HEK293 (cell line): ENCODE measurements around the gene ARMC12.

Source experiments
- CTCF ChIA-PET: fragments of 350-600 bp; formaldehyde crosslinking; extraction: SDS; loops from one replicate; lab custom pipeline; 2021; ENCODE audit warnings: antibody characterized with exemption; lab: Yijun Ruan, JAX
- POLR2A ChIA-PET: fragments of 300-600 bp; formaldehyde crosslinking; extraction: SDS; loops from one replicate; lab custom pipeline; 2020; ENCODE audit warnings: antibody characterized with exemption, inconsistent platforms; lab: Yijun Ruan, JAX
- H3K27ac ChIP-seq: fragments of 200-500 bp; sonication (Bioruptor generic); 2 replicates; pipeline ENCODE4 v1.5.1; 2014; ENCODE audit warnings: low read depth, low read length, control low read depth, inconsistent platforms; ENCODE audit errors: extremely low read depth
- H3K36me3 ChIP-seq, 2 experiments: fragments of 200-500 bp in 1 of 2; sonication (Bioruptor generic) in 1 of 2; 1 replicate in 1 of 2; 2 replicates in 1 of 2; pipeline ENCODE4 v1.5.1; 2014 to 2017; ENCODE audit warnings: inconsistent platforms in 2 of 2, low read length in 2 of 2; ENCODE audit not compliant: control insufficient read depth in 2 of 2, insufficient read depth in 1 of 2
- H3K4me1 ChIP-seq: fragments of 200-500 bp; sonication (Bioruptor generic); 2 replicates; pipeline ENCODE4 v1.5.1; 2014; ENCODE audit warnings: mild to moderate bottlenecking, low read length, inconsistent platforms; ENCODE audit not compliant: control insufficient read depth, insufficient read depth
- H3K4me3 ChIP-seq: 2 replicates; pipeline ENCODE4 v1.5.1; 2011; ENCODE audit warnings: low read depth, mild to moderate bottlenecking, control low read depth, low read length, moderate library complexity
- H3K9me3 ChIP-seq: fragments of 200-500 bp; sonication (Bioruptor generic); 2 replicates; pipeline ENCODE4 v1.5.1; 2014; ENCODE audit warnings: low read depth, low read length, inconsistent platforms; ENCODE audit not compliant: control insufficient read depth, insufficient read depth
- GLIS1 ChIP-seq: fragments of 450-650 bp; formaldehyde crosslinking; IDR thresholded peaks from 2 replicates; pipeline ENCODE4 v1.5.1; 2016; ENCODE audit warnings: missing biosample characterization, missing genetic modification characterization
- SCRT1 ChIP-seq: fragments of 450-650 bp; formaldehyde crosslinking; IDR thresholded peaks from 2 replicates; pipeline ENCODE4 v1.5.1; 2016; ENCODE audit warnings: missing biosample characterization, missing genetic modification characterization, borderline replicate concordance
- ZBTB26 ChIP-seq: fragments of 450-650 bp; formaldehyde crosslinking; optimal IDR thresholded peaks from 2 replicates; pipeline ENCODE3; 2016; ENCODE audit warnings: missing biosample characterization, mild to moderate bottlenecking, missing genetic modification characterization
- ZBTB6 ChIP-seq: fragments of 450-650 bp; formaldehyde crosslinking; IDR thresholded peaks from 2 replicates; pipeline ENCODE4 v1.5.1; 2017; ENCODE audit warnings: missing biosample characterization, missing genetic modification characterization
- ZFP69B ChIP-seq: fragments of 450-650 bp; formaldehyde crosslinking; IDR thresholded peaks from 2 replicates; pipeline ENCODE4 v1.5.1; 2016; ENCODE audit warnings: missing biosample characterization, missing genetic modification characterization
- ZNF10 ChIP-seq: fragments of 450-650 bp; formaldehyde crosslinking; IDR thresholded peaks from 2 replicates; pipeline ENCODE4 v1.5.1; 2017; ENCODE audit warnings: missing biosample characterization, missing genetic modification characterization
- ZNF112 ChIP-seq: fragments of 450-650 bp; formaldehyde crosslinking; IDR thresholded peaks from 2 replicates; pipeline ENCODE4 v1.5.0; 2017; ENCODE audit warnings: missing biosample characterization, missing genetic modification characterization
- ZNF133 ChIP-seq: fragments of 450-650 bp; formaldehyde crosslinking; IDR thresholded peaks from 2 replicates; pipeline ENCODE4 v1.5.1; 2016; ENCODE audit warnings: missing biosample characterization, missing genetic modification characterization
- ZNF174 ChIP-seq: fragments of 450-650 bp; formaldehyde crosslinking; IDR thresholded peaks from 2 replicates; pipeline ENCODE4 v1.5.0; 2017; ENCODE audit warnings: missing biosample characterization, mild to moderate bottlenecking, missing genetic modification characterization
- ZNF184 ChIP-seq: fragments of 450-650 bp; IDR thresholded peaks from 2 replicates; pipeline ENCODE4 v1.5.1; 2018; ENCODE audit warnings: missing biosample characterization, mild to moderate bottlenecking, missing genetic modification characterization
- ZNF211 ChIP-seq: fragments of 450-650 bp; formaldehyde crosslinking; IDR thresholded peaks from 2 replicates; pipeline ENCODE4 v1.5.1; 2016; ENCODE audit warnings: low read depth, missing biosample characterization, missing genetic modification characterization
- ZNF366 ChIP-seq: fragments of 450-650 bp; formaldehyde crosslinking; conservative IDR thresholded peaks from 2 replicates; pipeline ENCODE4 v1.5.1; 2016; ENCODE audit warnings: missing biosample characterization, missing genetic modification characterization
- ZNF398 ChIP-seq: fragments of 450-650 bp; formaldehyde crosslinking; IDR thresholded peaks from 2 replicates; pipeline ENCODE4 v1.5.1; 2017; ENCODE audit warnings: missing biosample characterization, missing genetic modification characterization
- ZNF530 ChIP-seq: fragments of 450-650 bp; formaldehyde crosslinking; IDR thresholded peaks from 2 replicates; pipeline ENCODE4 v1.5.1; 2016; ENCODE audit warnings: low read depth, missing biosample characterization, missing genetic modification characterization
- ZNF571 ChIP-seq: fragments of 450-650 bp; formaldehyde crosslinking; IDR thresholded peaks from 2 replicates; pipeline ENCODE4 v1.5.0; 2017; ENCODE audit warnings: missing biosample characterization, missing genetic modification characterization
- ZNF585B ChIP-seq: fragments of 450-650 bp; formaldehyde crosslinking; IDR thresholded peaks from 2 replicates; pipeline ENCODE4 v1.5.1; 2016; ENCODE audit warnings: missing biosample characterization, missing genetic modification characterization
- ZNF596 ChIP-seq: fragments of 450-650 bp; IDR thresholded peaks from 2 replicates; pipeline ENCODE4 v1.5.0; 2018; ENCODE audit warnings: missing biosample characterization, mild to moderate bottlenecking, missing genetic modification characterization, moderate library complexity
- ZNF704 ChIP-seq: fragments of 450-650 bp; formaldehyde crosslinking; IDR thresholded peaks from 2 replicates; pipeline ENCODE4 v1.5.1; 2016; ENCODE audit warnings: missing biosample characterization, missing genetic modification characterization
- ZNF768 ChIP-seq: fragments of 450-650 bp; formaldehyde crosslinking; IDR thresholded peaks from 2 replicates; pipeline ENCODE4 v1.5.1; 2018; ENCODE audit warnings: missing biosample characterization, mild to moderate bottlenecking, missing genetic modification characterization

The ARMC12 gene

GRCh38 chr6:35759426-35759825 lies 22.6 kb downstream of the ARMC12 start (continued):
- TF ChIP-seq ZBTB6 (tag by site-specific recombination) (no peak), ZNF704 (no peak)

GRCh38 chr6:35765739-35766138 lies 28.9 kb downstream of the ARMC12 start:
- H3K4me3 ChIP-seq = no peak overlapping the region
- CTCF ChIA-PET = interaction anchor here (0.6 to 0.7 kb wide), 2 partner anchors 67 to 122 kb away, joined by 3 read pairs; no protein-coding TSS in a partner anchor
- H3K9me3 ChIP-seq = no peaks in the 10 kb centered on the region
- POLR2A ChIA-PET = no interaction called here
- no peak overlapping the region for H3K27ac ChIP-seq
- H3K4me1 ChIP-seq = no peaks in the 10 kb centered on the region
- H3K36me3 ChIP-seq = no peaks in the 10 kb centered on the region
- TF ChIP-seq ZNF174 (tag by site-specific recombination) (no peak), ZNF398 (no peak)

- no peak for TF ChIP-seq ZNF571 (tag by site-specific recombination)
- no peak for TF ChIP-seq GLIS1
- POLR2A ChIA-PET = no interaction called here
Measured at GRCh38 chr6:35769211-35769610, 32.4 kb downstream of the ARMC12 start.

GRCh38 chr6:35771343-35771627 lies 34.5 kb downstream of the ARMC12 start:
- H3K9me3 ChIP-seq = no peaks in the 10 kb centered on the region
- TF ChIP-seq ZBTB26 (no peak), ZNF768 (tag by site-specific recombination) (no peak), SCRT1 (no peak), ZNF112 (tag by site-specific recombination) (no peak), ZNF366 (tag by site-specific recombination) (no peak), ZNF585B (no peak), ZNF184 (no peak), ZNF530 (tag by site-specific recombination) (no peak), ZNF596 (tag by site-specific recombination) (no peak), ZNF211 (no peak), ZFP69B (tag by site-specific recombination) (no peak), ZNF10 (tag by site-specific recombination) (no peak), ZNF571 (tag by site-specific recombination) (no peak), ZNF133 (tag by site-specific recombination) (no peak)
- no peaks in the 10 kb centered on the region for H3K4me1 ChIP-seq
- ChIA-PET POLR2A (no interaction called here), CTCF (interaction anchor here (1.1 to 2.1 kb wide), 2 partner anchors 35 to 187 kb away, joined by 3 to 5 read pairs; no protein-coding TSS in a partner anchor)
- H3K27ac ChIP-seq = no peak overlapping the region
- no peak overlapping the region for H3K4me3 ChIP-seq
- H3K36me3 ChIP-seq = no peaks in the 10 kb centered on the region

More at GRCh38 chr6:35769211-35769610, 32.4 kb downstream of the ARMC12 start:
- H3K9me3 ChIP-seq = no peaks in the 10 kb centered on the region
- H3K4me1 ChIP-seq = no peaks in the 10 kb centered on the region
- H3K4me3 ChIP-seq = no peak overlapping the region
- no peak overlapping the region for H3K27ac ChIP-seq
- CTCF ChIA-PET = interaction anchor here (0.6 kb wide), 1 partner anchor 258 kb away, joined by 3 read pairs; the partner anchor contains the start of gene MAPK14
- H3K36me3 ChIP-seq = no peaks in the 10 kb centered on the region
